GM18502 (cell line): ENCODE results near the gene C1orf210.

Experiments used
- ATAC-seq: cut with Tn5 transposase; IDR thresholded peaks from one replicate; pipeline ENCODE4 v1.9.1; 2021; ENCODE audit warnings: mild to moderate bottlenecking; ENCODE audit not compliant: unreplicated experiment, poor library complexity

The C1orf210 gene

DNA sequence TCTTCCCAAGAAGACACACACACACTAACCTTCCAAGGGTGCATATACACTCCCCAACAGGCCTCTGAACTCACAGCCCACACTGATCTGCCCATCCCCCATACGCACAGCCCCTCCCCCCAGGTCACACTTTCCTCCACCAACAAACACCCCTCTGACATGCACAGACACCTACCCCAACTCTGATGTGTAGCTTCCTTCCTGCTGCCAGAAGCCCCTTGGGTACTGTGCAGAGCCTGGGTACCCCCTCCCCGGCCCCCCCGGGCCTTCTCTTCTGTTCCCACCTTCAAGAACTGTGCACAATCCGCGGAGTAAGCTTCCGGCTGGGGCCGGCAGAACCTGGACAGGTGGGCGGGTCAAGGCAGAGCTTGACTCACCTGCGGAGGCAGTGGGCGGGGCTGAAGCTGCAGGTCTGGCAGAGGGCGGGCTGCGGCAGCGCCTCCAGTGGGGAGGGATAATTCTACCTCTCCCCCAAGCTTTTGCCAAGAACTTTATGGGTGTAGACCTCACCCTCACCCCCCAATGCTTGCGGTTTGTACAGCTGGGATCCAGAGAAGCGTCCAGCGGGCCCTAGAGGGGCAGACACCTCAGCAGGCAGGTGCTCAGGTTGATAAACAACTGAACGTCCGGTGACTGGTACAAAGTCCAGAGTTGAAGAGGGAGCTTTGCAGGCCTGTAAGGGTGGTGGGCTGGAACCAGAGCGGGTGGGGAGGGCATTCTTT lies at the start of gene C1orf210:
Gene C1orf210, minus strand, starts transcription at position 313 of the 722 bp plus-strand sequence. CDS start 2,311 bp downstream, outside the sequence.
- ATAC-seq, result no peak

DNA sequence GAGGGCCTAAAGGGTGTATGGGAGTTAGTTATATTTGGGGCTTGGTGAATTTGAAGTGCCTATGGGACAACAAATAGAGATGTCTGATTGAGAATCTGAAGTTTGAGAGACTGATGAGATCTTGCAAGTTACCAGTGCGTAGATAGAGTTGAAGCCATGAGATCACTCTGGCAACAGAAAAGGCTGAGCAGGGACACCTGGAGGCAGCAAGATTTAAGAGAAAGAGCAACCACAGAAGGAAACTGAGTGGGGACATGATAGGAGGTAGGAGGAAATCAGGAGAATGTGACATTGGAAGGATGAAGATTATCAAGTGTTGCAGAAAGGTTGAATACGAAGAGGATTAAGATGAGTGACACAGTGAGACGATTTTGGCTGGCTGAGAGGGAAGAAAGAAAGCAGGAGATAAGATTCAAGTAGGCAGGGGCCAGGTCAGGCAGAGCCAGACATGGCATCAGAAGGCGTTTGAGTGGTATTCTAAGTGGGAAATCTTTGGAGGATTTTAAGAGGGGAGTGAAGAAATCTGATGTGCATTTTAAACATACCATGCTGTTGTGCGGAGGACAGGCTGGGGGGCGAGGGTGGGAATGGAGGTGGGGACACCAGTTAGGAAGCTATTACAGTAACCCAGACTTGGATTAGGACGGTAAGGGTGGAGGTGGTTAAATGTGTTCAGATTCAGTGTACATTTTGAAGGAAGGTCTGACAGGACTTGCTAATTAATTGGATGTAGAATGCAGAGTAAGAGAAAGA lies 49.2 kb upstream of the C1orf210 start:
- ATAC-seq, result no peak

DNA sequence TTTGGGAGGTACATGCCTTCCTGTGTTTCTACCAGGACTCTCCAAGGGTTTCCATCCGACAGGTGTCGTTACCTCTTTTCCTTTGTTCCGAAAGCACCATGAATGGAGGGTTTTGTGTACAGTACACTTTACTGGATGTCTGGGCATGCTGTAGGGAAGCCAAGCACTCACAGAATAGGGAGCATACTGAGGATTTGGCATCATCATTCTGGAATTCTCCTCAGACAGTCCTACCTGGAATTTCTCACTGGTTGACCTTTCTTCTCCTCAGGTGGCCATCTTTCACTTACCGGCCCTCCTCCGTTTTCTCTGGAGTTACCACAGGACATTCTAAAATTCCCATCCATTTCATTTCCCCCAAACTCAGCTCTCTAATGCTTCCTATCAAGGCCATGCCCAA lies 46.3 kb upstream of the C1orf210 start:
- ATAC-seq, result no peak

DNA sequence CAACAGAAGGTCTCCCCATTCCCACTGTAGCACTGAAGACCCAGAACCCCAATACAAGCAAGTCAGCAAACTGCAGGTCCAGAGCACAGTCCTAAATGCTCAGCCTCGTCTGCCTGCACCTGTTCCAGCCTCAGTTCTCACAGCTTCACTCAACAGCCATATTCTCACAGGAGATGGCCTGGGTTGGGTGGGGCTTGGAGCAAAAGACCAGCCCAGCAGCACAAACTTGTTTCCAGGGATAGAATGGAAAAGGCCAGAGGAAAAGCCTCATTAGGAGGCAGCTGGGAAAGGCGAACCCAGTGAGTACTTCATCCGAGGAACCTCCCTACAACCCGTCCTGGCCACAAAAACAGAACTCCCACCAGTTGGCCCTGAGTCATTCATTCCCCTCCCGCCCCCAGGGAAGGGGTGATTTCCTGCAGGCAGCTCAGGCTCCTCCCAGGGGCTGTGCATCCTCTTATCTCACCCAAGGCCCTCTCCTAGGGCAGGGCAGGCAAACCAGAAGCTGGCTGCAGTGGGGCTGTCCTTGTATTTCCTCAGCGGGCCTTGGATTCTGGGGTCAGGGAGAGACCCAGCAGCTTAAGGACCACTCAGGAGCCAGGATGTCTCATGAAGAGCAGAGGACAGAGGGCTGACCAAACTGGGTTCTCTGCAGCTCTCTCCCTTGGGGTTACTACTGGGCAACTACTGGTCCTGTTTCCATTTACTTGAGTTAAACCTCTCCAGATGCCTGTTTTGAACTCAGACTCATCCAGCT lies 44.8 kb upstream of the C1orf210 start:
- ATAC-seq, result no peak

DNA sequence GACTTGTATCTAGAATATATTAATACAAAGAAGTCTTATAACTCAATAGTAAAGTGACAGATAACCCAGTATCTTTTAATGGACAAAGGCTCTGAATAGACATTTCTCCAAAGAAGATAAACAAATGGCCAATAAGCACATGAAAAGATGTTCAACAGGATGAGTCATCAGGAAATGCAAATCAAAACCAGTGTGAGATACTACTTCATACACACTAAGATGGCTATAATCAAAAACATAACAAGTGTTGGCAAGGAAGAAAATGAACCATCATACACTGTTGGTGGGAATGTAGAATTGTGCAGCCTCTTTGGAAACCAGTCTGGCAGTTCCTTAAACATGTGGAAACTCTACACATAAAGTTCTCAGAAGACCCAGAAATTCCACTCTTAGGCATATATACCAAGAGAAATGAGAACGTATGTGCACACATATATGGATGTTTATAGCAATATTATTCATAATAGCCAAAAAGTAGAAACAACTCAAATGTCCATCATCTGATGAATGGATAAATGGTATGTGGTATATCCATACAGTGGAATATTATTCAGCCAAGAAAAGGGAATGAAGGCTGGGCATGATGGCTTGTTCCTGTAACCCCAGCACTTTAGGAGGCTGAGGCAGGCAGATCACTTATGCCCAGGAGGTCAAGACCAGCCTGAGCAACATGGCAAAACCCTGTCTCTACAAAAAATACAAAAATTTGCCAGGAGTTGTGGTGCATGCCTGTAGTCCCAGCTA lies 42.3 kb upstream of the C1orf210 start:
- ATAC-seq, result no peak

DNA sequence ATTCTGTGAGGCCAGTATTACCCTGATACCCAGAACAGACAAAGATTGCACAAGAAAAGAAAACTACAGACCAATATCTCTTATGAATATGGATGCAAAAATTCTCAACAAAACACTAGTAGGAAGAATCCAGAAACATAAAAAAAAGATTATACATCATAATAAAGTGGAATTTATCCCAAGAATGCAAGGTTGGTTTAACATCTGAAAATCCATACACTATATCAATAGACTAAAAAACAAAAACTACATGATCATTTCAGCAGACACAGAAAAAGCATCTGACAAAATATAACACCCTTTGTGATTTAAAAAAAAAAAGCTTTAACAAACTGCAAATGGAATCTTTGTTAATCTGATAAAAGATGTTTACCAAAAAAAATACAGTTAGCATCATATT lies 40.0 kb upstream of the C1orf210 start:
- ATAC-seq, result no peak

DNA sequence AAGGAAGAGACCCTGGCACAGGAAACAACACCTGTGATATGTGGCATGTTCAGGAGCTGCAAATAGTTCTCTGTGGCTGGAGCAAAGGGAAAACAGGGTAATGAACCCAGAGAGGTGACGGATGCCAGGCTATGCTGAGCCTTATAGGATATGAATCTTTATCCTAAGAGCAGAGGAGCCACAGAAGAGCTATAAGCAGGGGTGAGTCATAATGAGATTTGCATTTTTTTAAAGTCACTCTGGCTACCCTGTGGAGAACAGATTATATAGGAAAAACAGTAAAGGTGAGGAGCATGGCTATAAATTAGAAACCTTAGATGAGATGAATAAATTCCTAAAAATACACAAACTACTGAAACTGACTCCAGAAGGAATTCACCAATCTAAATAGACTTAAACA lies 39.4 kb upstream of the C1orf210 start:
- ATAC-seq, result no peak

DNA sequence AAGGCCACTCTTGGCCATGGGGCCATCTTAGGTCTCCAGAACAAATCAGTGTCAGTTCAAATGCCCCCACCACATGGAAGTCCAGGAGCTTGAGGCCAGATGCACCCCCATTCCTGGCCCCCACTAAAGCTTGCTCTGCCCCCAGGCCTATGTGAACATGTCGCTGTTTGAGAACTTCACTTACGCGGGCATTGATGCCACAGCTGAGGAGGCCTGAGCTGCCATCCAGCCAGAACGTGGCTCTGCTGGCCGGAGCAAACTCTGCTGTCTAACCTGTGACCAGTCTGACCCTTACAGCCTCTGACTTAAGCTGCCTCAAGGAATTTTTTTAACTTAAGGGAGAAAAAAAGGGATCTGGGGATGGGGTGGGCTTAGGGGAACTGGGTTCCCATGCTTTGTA lies 37.1 kb upstream of the C1orf210 start:
- no peak for ATAC-seq

DNA sequence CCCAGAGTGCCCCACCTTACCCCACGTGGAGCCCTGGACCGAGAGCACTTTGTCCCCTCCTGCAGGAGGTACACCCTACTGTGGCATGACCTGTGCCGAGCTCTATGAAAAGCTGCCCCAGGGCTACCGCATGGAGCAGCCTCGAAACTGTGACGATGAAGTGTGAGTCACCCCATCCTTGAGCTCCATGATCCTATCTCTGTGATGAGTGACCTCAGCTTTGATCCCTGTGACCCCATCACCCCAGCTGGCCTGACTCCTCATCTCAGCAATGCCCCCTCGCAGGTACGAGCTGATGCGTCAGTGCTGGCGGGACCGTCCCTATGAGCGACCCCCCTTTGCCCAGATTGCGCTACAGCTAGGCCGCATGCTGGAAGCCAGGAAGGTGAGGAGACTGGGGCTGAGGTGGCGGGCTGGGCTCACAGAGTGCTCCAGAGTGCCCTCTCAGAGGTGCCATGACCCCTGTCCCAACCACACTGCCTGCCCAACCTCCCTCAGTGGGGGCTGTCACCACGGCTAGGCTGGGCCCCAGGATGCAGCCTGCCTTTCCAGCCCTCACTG lies 36.0 kb upstream of the C1orf210 start:
- no peak for ATAC-seq

DNA sequence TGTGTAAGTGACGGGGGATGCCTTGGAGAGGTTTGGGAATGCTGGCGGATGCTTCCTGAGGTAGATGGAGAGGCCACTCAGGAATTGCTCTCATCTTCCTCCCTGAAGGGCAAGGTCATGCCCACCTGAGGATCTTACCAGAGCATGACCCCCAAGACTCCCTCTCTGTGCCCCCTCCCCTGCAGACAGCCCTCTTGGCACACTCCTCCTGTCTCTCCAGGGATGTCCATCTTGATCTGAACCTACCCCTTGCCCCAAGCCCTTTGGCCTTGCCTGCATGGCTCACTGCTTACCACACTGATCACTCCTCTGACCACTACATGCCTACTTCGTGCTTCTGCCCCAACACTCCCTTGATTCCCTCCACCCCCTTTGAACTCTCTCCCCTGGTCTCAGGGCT lies 34.4 kb upstream of the C1orf210 start:
- no peak for ATAC-seq

DNA sequence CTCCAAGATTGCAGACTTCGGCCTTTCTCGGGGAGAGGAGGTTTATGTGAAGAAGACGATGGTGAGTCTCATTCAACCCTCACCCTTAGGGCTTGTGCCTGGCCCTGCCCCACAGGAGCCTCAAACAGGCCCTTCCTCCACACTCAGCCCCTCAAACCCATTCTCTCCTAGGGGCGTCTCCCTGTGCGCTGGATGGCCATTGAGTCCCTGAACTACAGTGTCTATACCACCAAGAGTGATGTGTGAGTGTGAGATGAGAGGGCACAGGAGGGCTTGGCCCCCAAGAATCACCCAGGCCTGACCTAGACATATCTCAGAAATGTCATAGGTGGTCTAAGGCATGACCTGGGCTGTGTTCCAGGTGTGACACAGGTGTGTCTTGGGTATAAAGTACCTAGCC lies 33.9 kb upstream of the C1orf210 start:
- no peak for ATAC-seq

DNA sequence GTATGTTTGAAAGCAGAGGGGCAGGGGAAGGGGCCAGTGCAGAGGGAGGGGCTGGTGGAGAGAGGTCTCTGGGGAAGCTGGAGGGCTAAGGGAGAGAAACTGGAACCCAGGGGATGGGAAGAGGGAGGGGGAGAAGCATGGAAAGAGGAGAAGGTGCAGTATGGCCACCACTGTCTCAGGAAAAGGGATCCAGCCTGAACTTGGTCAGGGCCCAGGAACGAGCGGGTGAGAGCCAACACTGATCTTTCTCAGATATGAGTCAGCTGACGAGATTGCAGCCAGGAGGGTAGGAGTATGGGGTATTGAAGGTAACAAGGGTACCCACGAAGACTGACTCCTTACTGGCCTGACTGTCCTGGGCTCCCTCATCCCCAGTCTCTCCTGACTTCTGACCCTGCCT lies 33.5 kb upstream of the C1orf210 start:
- no peak for ATAC-seq

DNA sequence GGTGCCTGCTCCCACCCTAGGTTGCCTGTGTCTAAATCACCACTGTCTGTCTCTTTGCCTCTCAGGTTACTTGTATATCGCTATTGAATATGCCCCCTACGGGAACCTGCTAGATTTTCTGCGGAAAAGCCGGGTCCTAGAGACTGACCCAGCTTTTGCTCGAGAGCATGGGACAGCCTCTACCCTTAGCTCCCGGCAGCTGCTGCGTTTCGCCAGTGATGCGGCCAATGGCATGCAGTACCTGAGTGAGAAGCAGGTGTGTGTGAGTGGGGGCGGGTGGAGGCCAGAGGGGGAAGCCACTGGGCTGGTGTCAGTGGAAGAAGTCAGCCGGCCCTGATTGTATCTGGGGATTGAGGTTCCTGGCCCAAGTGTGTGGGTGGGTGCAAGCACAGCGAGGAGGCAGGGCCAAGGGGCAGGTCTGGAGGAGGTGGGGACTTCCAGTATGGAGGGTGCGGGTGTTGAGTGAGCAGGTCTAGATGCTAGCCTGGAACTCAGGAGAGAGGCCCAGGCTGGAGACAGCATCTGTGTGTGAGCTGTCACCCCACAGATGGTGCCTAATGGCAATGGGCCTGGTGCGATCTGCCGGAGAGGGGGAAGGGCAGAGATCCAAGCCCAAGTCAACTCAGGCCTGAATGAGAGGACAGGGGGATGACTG lies 32.6 kb upstream of the C1orf210 start:
- no peak for ATAC-seq

DNA sequence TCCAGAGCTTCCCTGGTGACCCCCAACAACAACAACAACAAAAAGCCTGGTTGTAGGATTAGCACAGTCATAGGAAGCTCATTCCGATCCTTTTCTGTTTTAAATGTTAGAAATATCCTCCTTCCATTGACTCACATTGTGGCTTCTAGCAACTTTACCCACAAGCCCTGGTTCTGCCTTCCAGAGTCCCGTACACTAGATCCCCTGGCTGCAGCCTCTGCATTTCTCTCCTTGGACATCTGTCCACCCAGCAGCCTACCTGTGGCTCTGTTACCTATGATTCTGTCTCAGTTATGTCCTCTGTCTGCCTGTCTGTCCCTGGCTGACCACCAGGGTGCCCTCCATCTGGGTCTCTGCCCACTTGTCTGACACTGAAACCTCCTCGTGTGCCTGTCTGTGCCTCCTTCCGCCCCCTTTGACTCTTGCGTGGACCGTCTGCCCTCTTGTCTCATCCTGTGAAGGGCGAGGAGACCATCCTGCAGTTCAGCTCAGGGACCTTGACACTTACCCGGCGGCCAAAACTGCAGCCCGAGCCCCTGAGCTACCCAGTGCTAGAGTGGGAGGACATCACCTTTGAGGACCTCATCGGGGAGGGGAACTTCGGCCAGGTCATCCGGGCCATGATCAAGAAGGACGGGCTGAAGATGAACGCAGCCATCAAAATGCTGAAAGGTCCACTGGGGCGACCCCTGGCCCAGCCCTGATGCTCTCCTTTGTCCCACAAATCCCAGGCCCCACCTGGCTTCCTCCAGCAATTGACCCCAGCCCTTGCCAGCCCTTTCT lies 31.5 kb upstream of the C1orf210 start:
- ATAC-seq, result no peak

DNA sequence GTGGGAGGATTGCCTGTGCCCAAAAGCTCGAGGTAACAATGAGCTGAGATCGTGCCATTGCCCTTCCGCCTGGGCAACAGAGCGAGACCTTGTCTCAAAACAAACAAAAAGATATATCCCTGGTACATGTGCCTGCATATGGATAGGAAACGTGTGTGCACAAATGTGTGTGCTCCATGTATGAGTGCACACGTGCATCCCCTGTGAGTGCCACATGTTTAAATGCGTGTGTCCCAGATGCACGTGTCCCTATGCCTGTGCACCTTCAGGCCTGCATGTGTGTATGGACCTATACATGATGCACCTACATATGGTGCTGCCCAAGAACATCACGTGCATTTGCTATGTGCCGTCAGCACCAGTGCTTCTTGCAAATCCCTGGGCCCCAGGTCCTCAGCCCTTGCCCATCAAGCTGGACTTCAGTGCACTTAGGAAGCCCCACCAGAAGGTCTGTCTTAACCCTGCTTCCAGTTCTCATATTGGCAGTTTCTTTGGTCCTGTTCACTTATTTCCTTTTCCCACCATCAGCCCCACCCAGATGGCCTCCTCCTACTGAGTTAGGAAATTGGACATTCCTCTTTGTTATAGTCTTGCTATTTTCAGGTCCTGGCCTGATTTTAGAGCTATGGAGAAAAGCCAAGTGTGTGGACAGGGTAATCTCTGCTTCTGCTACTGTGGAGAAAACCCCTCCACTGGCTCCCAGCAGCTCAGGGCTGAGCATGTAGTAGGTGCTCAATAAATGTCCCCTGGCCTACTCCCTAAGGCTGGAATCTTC lies 30.8 kb upstream of the C1orf210 start:
- ATAC-seq, result no peak

DNA sequence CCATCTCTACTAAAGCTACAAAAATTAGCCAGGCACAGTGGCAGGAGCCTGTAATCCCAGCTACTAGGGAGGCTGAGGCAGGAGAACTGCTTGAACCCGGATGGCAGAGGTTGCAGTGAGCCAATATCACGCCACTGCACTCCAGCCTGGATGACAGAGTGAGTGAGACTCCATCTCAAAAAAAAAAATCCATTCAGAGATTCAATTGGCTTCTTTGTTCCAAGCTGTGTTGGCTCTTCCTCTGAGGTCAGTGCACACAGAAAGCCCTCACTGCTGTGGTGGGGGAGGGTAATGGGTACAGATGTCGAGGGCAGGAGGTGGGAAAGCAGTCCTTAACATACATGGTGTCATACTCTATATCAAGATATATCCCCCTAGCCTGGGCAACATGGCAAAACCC lies 30.1 kb upstream of the C1orf210 start:
- no peak for ATAC-seq

DNA sequence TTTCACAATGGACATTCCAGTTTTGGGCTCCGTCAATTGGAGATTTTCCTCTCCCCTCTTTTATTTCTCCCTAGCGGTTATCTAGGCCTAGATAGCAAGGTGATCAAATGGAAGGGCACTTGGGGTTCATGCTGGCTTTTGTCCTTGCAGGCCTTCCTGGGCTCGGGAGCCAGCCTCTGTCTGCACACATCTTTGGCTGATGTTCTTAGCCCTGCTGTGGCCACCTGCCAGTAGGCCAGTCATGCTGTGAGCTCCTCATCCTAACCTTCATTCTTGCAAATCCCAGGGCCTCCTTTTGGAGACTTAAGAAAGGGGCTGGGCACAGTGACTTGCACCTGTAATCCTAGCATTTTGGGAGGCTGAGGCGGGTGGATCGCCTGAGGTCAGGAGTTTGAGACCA lies 28.9 kb upstream of the C1orf210 start:
- no peak for ATAC-seq

DNA sequence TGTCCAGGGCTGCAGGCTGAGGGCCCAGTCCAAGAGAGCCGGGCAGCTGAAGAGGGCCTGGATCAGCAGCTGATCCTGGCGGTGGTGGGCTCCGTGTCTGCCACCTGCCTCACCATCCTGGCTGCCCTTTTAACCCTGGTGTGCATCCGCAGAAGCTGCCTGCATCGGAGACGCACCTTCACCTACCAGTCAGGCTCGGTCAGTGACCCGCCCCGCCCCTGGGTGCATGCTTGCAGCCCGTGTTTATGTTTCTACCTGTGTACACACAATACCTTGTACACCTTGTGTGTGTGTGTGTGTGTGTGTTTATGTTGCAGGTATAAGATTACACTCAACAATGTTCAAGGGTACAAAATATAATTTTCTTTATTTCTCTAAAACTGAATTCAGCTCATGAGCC lies 28.4 kb upstream of the C1orf210 start:
- ATAC-seq, result no peak
